ENCODE data around the gene NELFB. TPM values are rescaled to one million over a fixed set of nuclear protein-coding genes. Genes with fewer than 3 reads are reported as not detected.

Gene NELFB
- total RNA-seq, 2 donors from 2014 or later = 73.3 to 86.6 TPM

- no peaks in the 10 kb centered on the region for H3K36me3 Mint-ChIP-seq (ENCODE audit: low read depth)
- no peak overlapping the region for H3K4me3 ChIP-seq (ENCODE audit: low read length)
Measured at GRCh38 chr9:137296670-137297664, 41.8 kb downstream of the NELFB start.

GRCh38 chr9:137297966-137298365 lies 42.8 kb downstream of the NELFB start:
- Mint-ChIP-seq H3K27ac (no peak overlapping the region), H3K36me3 (ENCODE audit: low read depth) (no peaks in the 10 kb centered on the region), H3K9me3 (peaks cover 5% of the 10 kb centered on the region), H3K4me1 (peaks cover 21% of the 10 kb centered on the region), H3K4me3 (no peak overlapping the region), H3K27me3 (ENCODE audit: insufficient read depth) (peaks cover 56% of the 10 kb centered on the region)
- Histone ChIP-seq H3K4me3 (ENCODE audit: low read length) (no peak overlapping the region), H3K36me3 (ENCODE audit: control insufficient read depth, insufficient read depth, low read length) (no peaks in the 10 kb centered on the region), H3K4me1 (ENCODE audit: control insufficient read depth, insufficient read depth, low read length) (peaks cover 3% of the 10 kb centered on the region), H3K9me3 (ENCODE audit: control insufficient read depth, low read length) (no peaks in the 10 kb centered on the region), H3K27ac (ENCODE audit: low read depth, low read length) (no peak overlapping the region), H3K27me3 (ENCODE audit: control insufficient read depth, insufficient read depth, low read length, poor library complexity, severe bottlenecking) (peaks cover 56% of the 10 kb centered on the region), H3K9ac (ENCODE audit: extremely low read depth, low read length, poor library complexity, severe bottlenecking) (no peak overlapping the region)
- WGBS, 2 experiments (ENCODE audit: insufficient coverage in 1 of 2, insufficient read length in 1 of 2) = 44 to 59% methylated on average over 6 to 7 of the region's 7 CpGs
- DNase-seq = peak; percentile 56
- TF ChIP-seq CTCF (conservative IDR thresholded peaks at IDR 0.05) = no peak

More at GRCh38 chr9:137296670-137297664, 41.8 kb downstream of the NELFB start:
- H3K27ac Mint-ChIP-seq = no peak overlapping the region
- no peak for TF ChIP-seq CTCF (conservative IDR thresholded peaks at IDR 0.05)
- H3K9me3 Mint-ChIP-seq = peaks cover 5% of the 10 kb centered on the region
- H3K27me3 Mint-ChIP-seq (ENCODE audit: insufficient read depth) = peaks cover 60% of the 10 kb centered on the region
- Histone ChIP-seq H3K27me3 (ENCODE audit: control insufficient read depth, insufficient read depth, low read length, poor library complexity, severe bottlenecking) (peaks cover 53% of the 10 kb centered on the region), H3K9me3 (ENCODE audit: control insufficient read depth, low read length) (no peaks in the 10 kb centered on the region), H3K27ac (ENCODE audit: low read depth, low read length) (peak overlapping the region; percentile 89), H3K9ac (ENCODE audit: extremely low read depth, low read length, poor library complexity, severe bottlenecking) (no peak overlapping the region), H3K4me1 (ENCODE audit: control insufficient read depth, insufficient read depth, low read length) (peaks cover 3% of the 10 kb centered on the region), H3K36me3 (ENCODE audit: control insufficient read depth, insufficient read depth, low read length) (no peaks in the 10 kb centered on the region)
- H3K4me1 Mint-ChIP-seq = peaks cover 21% of the 10 kb centered on the region
- WGBS, 2 experiments (ENCODE audit: insufficient coverage in 1 of 2, insufficient read length in 1 of 2) = 85% methylated on average over 12 to 24 of the region's 24 CpGs
- H3K4me3 Mint-ChIP-seq = peak overlapping the region; percentile 43
- DNase-seq = peak; percentile 68

GRCh38 chr9:137298401-137299202 lies 43.5 kb downstream of the NELFB start:
- Mint-ChIP-seq H3K4me1 (peaks cover 25% of the 10 kb centered on the region), H3K27me3 (ENCODE audit: insufficient read depth) (peaks cover 56% of the 10 kb centered on the region), H3K27ac (no peak overlapping the region), H3K36me3 (ENCODE audit: low read depth) (no peaks in the 10 kb centered on the region), H3K9me3 (peaks cover 5% of the 10 kb centered on the region), H3K4me3 (peak overlapping the region; percentile 71)
- Histone ChIP-seq H3K4me1 (ENCODE audit: control insufficient read depth, insufficient read depth, low read length) (peaks cover 3% of the 10 kb centered on the region), H3K9ac (ENCODE audit: extremely low read depth, low read length, poor library complexity, severe bottlenecking) (no peak overlapping the region), H3K36me3 (ENCODE audit: control insufficient read depth, insufficient read depth, low read length) (no peaks in the 10 kb centered on the region), H3K9me3 (ENCODE audit: control insufficient read depth, low read length) (no peaks in the 10 kb centered on the region), H3K27ac (ENCODE audit: low read depth, low read length) (peak overlapping the region; percentile 61), H3K4me3 (ENCODE audit: low read length) (no peak overlapping the region), H3K27me3 (ENCODE audit: control insufficient read depth, insufficient read depth, low read length, poor library complexity, severe bottlenecking) (peaks cover 63% of the 10 kb centered on the region)
- TF ChIP-seq CTCF (conservative IDR thresholded peaks at IDR 0.05) = no peak
- 62 to 64% methylated on average over 20 to 24 of the region's 24 CpGs for WGBS, 2 experiments (ENCODE audit: insufficient coverage in 1 of 2, insufficient read length in 1 of 2)
- peak; percentile 63 for DNase-seq

Measured in endodermal cell (in vitro differentiated cells).